PFSK-1 (cell line): ENCODE data around the gene TTF2.

ENCODE experiments used
- FOXP2 ChIP-seq: optimal IDR thresholded peaks from 2 replicates; pipeline ENCODE3; 2011; ENCODE audit warnings: borderline replicate concordance, control low read depth, inconsistent platforms; ENCODE audit not compliant: insufficient read depth; ENCODE audit errors: extremely low read length, extremely low read depth
- POLR2AphosphoS5 ChIP-seq: IDR thresholded peaks from 2 replicates; pipeline ENCODE4 v1.6.1; 2012; ENCODE audit warnings: low read depth, mild to moderate bottlenecking, control low read depth, low read length, moderate library complexity
- REST ChIP-seq, 2 experiments: IDR thresholded peaks; 2 replicates each; pipeline versions ENCODE4 v1.6.1 to v1.8.0; 2011 to 2012; ENCODE audit warnings: low read depth in 2 of 2, low read length in 2 of 2, control low read depth in 1 of 2, inconsistent platforms in 1 of 2, mild to moderate bottlenecking in 1 of 2, moderate library complexity in 1 of 2; ENCODE audit not compliant: insufficient read depth in 1 of 2
- SIN3A ChIP-seq: IDR thresholded peaks from 2 replicates; pipeline ENCODE4 v1.6.1; 2012; ENCODE audit warnings: mild to moderate bottlenecking, low read length, moderate library complexity, borderline replicate concordance; ENCODE audit not compliant: insufficient read depth
- TAF1 ChIP-seq: IDR thresholded peaks from 2 replicates; pipeline ENCODE4 v1.6.1; 2012; ENCODE audit warnings: low read length, control low read depth, borderline replicate concordance; ENCODE audit not compliant: insufficient read depth

The TTF2 gene

DNA sequence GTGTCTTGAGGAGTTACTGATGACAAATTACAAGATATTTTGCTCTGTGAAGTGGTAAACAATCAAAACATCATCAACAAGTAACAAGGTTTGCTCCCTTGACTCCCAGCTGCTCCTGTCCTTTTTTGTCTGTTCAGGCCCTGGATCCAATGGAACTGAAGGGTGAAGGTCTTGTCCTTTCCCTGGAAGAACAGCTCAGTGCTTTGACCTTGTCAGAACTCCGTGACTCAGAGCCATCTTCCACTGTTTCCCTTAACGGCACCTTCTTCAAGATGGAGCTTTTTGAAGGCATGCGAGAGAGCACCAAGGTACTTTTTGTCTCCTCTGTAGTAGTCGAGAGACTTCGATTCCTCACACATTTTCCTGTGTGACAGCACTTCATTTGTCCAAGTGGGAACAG, 32.5 kb downstream of the TTF2 start:
- TF ChIP-seq FOXP2: no peak
- TF ChIP-seq REST (IDR thresholded peaks at IDR 0.05; ENCODE audit: insufficient read depth in 1 of 2, low read depth in 2 of 2, low read length in 2 of 2): no peak
- no peak for TF ChIP-seq TAF1
- no peak for TF ChIP-seq SIN3A
- no peak for TF ChIP-seq POLR2AphosphoS5

DNA sequence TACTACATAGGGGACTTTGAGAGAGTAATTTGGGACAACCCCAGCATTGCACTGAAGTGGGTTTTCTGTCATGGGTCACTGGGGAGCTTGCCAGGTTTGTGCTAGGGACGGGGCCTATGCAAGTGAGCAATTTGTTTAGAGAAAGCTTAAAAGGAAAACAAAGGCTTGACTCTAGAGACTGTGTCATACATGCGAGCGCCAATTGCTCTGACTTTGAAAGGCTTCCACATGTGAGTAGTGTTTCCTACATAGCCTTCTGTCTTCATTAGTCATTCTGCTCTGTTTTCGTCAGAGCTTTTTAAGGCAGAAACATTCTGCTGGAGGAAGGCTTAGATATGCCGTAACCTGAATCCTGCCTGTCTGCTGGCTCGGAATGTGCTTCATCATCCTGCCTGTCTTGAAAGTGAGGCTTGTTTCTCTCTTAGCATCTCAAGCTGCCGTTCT, 33.0 kb downstream of the TTF2 start:
- TF ChIP-seq FOXP2 (no peak), TAF1 (no peak), SIN3A (no peak), POLR2AphosphoS5 (no peak), REST (IDR thresholded peaks at IDR 0.05; ENCODE audit: insufficient read depth in 1 of 2, low read depth in 2 of 2, low read length in 2 of 2) (no peak)

DNA sequence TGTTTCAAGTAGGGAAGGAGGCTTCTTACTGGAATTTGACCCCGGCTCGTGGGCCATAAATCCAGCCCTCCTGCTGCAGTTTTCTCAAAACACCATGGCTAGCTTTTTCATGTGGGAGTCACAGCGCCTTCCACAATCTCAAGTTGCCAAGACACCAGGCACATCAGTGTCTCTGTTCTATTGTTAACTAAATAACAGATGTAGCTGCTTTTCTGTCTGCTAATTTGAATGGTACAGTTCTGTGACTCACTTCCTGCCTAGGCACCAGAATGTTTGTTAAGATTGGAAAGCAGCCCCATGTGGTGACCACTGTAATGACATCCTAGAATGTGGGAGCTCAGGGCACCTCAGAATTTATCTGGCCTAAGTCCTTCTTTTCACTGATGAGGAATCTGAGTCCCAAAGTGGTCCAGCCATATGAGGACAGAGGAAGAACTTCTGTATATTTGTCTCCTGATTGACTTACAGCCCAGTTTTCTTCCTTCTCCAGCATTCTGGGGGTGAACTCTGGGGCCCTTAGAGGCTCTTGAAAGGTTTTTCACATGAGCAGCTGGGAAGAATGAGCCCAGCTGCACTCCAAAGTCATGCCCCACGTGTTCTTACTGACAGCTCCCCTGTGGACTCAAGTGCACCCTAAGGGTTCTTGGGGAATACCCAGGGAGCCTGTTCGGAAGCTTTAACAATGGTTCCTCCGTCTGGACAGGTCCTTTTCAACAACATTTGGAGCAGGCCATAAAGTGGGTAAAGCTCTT, 33.9 kb downstream of the TTF2 start:
- no peak for TF ChIP-seq POLR2AphosphoS5

- TF ChIP-seq TAF1 (no peak), FOXP2 (no peak), REST (IDR thresholded peaks at IDR 0.05; ENCODE audit: insufficient read depth in 1 of 2, low read depth in 2 of 2, low read length in 2 of 2) (no peak), SIN3A (no peak), POLR2AphosphoS5 (no peak)
These were observed 34.9 kb downstream of the TTF2 start for GRCh38 chr1:117094841-117095604.

DNA sequence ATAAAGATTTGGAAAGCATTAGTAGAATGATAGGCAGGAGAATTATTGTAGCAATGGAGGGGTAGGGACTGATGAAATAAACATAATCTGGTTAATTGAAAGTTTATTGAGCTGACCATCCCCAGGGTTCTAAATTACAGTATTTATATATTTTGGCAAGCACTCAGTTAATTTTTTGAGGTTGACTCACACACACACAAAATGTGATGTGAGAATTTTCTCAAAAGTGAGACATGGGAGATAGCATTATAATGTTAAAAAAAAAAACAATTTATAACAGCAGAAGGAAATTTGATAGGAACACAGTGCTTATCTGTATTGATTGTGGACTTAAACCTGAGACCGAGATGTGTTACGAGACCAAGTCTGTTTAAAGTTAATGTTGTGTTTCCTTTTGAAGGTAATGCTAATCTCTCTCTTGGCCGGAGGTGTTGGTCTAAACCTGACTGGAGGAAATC, 36.9 kb downstream of the TTF2 start:
- TF ChIP-seq POLR2AphosphoS5 (no peak), SIN3A (no peak), TAF1 (no peak), REST (IDR thresholded peaks at IDR 0.05; ENCODE audit: insufficient read depth in 1 of 2, low read depth in 2 of 2, low read length in 2 of 2) (no peak)
